ENCODE data around the gene PLOD1.

DNA sequence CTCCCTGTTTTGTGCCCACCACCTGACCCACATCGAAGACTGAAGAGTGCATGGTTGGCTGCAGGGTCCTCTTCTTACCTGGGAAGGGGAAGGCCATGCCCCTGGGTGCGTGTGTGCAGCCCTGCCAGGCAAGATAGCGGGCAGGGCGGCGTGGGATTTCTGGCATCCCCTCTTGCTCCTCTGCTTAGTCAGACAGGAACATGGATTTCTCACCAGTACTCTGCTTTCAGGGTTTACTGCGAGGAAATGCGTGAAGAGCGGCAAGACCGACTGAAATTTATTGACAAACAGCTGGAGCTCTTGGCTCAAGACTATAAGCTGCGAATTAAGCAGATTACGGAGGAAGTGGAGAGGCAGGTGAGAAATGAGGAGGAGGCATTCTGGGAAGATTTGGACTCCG lies 69.2 kb downstream of the PLOD1 start:
- TF ChIP-seq EZH2 (IDR thresholded peaks at IDR 0.05; ENCODE audit: borderline replicate concordance, low read length), result no peak
- TF ChIP-seq, protein P1, sequence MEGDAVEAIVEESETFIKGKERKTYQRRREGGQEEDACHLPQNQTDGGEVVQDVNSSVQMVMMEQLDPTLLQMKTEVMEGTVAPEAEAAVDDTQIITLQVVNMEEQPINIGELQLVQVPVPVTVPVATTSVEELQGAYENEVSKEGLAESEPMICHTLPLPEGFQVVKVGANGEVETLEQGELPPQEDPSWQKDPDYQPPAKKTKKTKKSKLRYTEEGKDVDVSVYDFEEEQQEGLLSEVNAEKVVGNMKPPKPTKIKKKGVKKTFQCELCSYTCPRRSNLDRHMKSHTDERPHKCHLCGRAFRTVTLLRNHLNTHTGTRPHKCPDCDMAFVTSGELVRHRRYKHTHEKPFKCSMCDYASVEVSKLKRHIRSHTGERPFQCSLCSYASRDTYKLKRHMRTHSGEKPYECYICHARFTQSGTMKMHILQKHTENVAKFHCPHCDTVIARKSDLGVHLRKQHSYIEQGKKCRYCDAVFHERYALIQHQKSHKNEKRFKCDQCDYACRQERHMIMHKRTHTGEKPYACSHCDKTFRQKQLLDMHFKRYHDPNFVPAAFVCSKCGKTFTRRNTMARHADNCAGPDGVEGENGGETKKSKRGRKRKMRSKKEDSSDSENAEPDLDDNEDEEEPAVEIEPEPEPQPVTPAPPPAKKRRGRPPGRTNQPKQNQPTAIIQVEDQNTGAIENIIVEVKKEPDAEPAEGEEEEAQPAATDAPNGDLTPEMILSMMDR (IDR thresholded peaks at IDR 0.05; ENCODE audit: low read length), result no peak
